B cell (primary cell): Measurements from ENCODE around the gene MAVS. TPM values are rescaled to one million over a fixed set of nuclear protein-coding genes. Genes with fewer than 3 reads are reported as not detected.

ENCODE experiments used
- ATAC-seq: fragments of 200-7000 bp; cut with Tn5 transposase; one replicate; pipeline ENCODE4 v1.10.0; 2021; ENCODE audit warnings: low read depth, mild to moderate bottlenecking, moderate number of reproducible peaks, moderate library complexity
- CTCF ChIA-PET: fragments of 350-600 bp; sonication (Branson Sonifier 250); formaldehyde crosslinking; loops from one replicate; lab custom pipeline; 2021; ENCODE audit warnings: antibody characterized with exemption, inconsistent platforms; lab: Charles Lee
- POLR2A ChIA-PET: fragments of 350-600 bp; sonication (Branson Sonifier 250); formaldehyde crosslinking; loops from one replicate; lab custom pipeline; 2021; ENCODE audit warnings: antibody characterized with exemption; lab: Charles Lee
- DNase-seq: peaks from one replicate; pipeline ENCODE4 v3.0.0; 2013
- H2AFZ ChIP-seq: 2 replicates; pipeline ENCODE4 v1.6.1; 2012; ENCODE audit warnings: mild to moderate bottlenecking, low read depth, low read length; ENCODE audit not compliant: insufficient read depth, poor library complexity, severe bottlenecking
- H3K27ac ChIP-seq, 2 donors: 1 replicate in 1 of 2; 2 replicates in 1 of 2; pipeline ENCODE4 v1.5.1; 2012 to 2013; ENCODE audit warnings: low read length in 2 of 2, mild to moderate bottlenecking in 2 of 2, moderate library complexity in 1 of 2
- H3K27me3 ChIP-seq, 4 experiments: fragments of 200-600 bp in 1 of 4; sonication (generic) in 1 of 4; replicated peaks in 1 of 4; 1 replicate in 2 of 4; 2 replicates in 2 of 4; pipeline versions ENCODE4 v1.6.1 to v1.7.0; 2013 to 2016; ENCODE audit warnings: low read length in 3 of 4, mild to moderate bottlenecking in 2 of 4, mixed read lengths in 1 of 4, moderate library complexity in 1 of 4; ENCODE audit not compliant: insufficient read depth in 4 of 4, control insufficient read depth in 3 of 4; ENCODE audit errors: control extremely low read depth in 1 of 4
- H3K36me3 ChIP-seq, 2 experiments: replicated peaks in 1 of 2; 1 replicate in 1 of 2; 2 replicates in 1 of 2; pipeline versions ENCODE4 v1.6.1 to v1.7.1; 2013; ENCODE audit warnings: low read length in 1 of 2; ENCODE audit not compliant: insufficient read depth in 2 of 2, control insufficient read depth in 1 of 2; ENCODE audit errors: control extremely low read depth in 1 of 2, extremely low read depth in 1 of 2
- H3K4me1 ChIP-seq, 2 donors: fragments of 200-600 bp in 1 of 2; sonication (generic) in 1 of 2; 1 replicate in 1 of 2; 2 replicates in 1 of 2; pipeline versions ENCODE4 v1.5.1 to v1.6.1; 2013 to 2017; ENCODE audit warnings: low read length in 2 of 2; ENCODE audit not compliant: control insufficient read depth in 2 of 2, insufficient read depth in 2 of 2
- H3K4me2 ChIP-seq: replicated peaks from 2 replicates; pipeline ENCODE3; 2012; ENCODE audit warnings: mild to moderate bottlenecking, low read depth, low read length; ENCODE audit not compliant: poor library complexity, severe bottlenecking
- H3K4me3 ChIP-seq, 5 experiments: fragments of 200-600 bp in 1 of 5; sonication (generic) in 1 of 5; 1 replicate in 3 of 5; 2 replicates in 2 of 5; pipeline versions ENCODE4 v1.5.1 to v1.7.0; 2011 to 2016; ENCODE audit warnings: low read length in 4 of 5, mild to moderate bottlenecking in 4 of 5, low read depth in 2 of 5, control low read depth in 1 of 5, moderate library complexity in 1 of 5; ENCODE audit not compliant: insufficient read depth in 1 of 5; ENCODE audit errors: control extremely low read depth in 1 of 5, extremely low read depth in 1 of 5
- H3K79me2 ChIP-seq: fragments of 200-600 bp; sonication (generic); one replicate; pipeline ENCODE4 v1.6.0; 2016; ENCODE audit warnings: low read length; ENCODE audit not compliant: control insufficient read depth, insufficient read depth
- H3K9ac ChIP-seq: fragments of 200-600 bp; sonication (generic); 2 replicates; pipeline ENCODE4 v1.6.1; 2017; ENCODE audit warnings: mild to moderate bottlenecking, low read length, moderate library complexity
- H3K9me3 ChIP-seq, 3 donors: one replicate each; pipeline versions ENCODE4 v1.6.1 to v1.7.1; 2013; ENCODE audit warnings: low read length in 2 of 3; ENCODE audit not compliant: control insufficient read depth in 2 of 3, insufficient read depth in 1 of 3; ENCODE audit errors: control extremely low read depth in 1 of 3
- H4K20me1 ChIP-seq: 2 replicates; pipeline ENCODE4 v1.6.0; 2012; ENCODE audit warnings: mild to moderate bottlenecking, low read length; ENCODE audit not compliant: insufficient read depth, control insufficient read depth, poor library complexity, severe bottlenecking
- H3K27ac Mint-ChIP-seq: one replicate; pipeline ENCODE4 v1.8.0; 2021; ENCODE audit warnings: mixed read lengths
- H3K27me3 Mint-ChIP-seq: one replicate; pipeline ENCODE4 v1.8.0; 2021; ENCODE audit warnings: mixed read lengths
- H3K4me1 Mint-ChIP-seq: one replicate; pipeline ENCODE4 v1.8.0; 2021; ENCODE audit warnings: mixed read lengths
- H3K4me3 Mint-ChIP-seq: one replicate; pipeline ENCODE4 v1.8.0; 2021; ENCODE audit warnings: mixed read lengths
- H3K9me3 Mint-ChIP-seq: one replicate; pipeline ENCODE4 v1.8.0; 2022; ENCODE audit warnings: mixed read lengths; ENCODE audit not compliant: insufficient read depth
- EZH2 ChIP-seq: IDR thresholded peaks from 2 replicates; pipeline ENCODE4 v1.6.1; 2012; ENCODE audit warnings: borderline replicate concordance, low read depth, mild to moderate bottlenecking, moderate library complexity, low read length; ENCODE audit not compliant: insufficient read depth, poor library complexity, severe bottlenecking
- WGBS: methylation state at CpG from one replicate; pipeline ENCODE4 v1.1.5; 2013; ENCODE audit warnings: missing lambda C conversion rate; ENCODE audit not compliant: insufficient coverage; 5-methylcytosine and 5-hydroxymethylcytosine counted together
- intact Hi-C: fragments of 100-400 bp; cut with micrococcal nuclease; formaldehyde crosslinking; loops from one replicate; pipeline ENCODE4 v1.10.0; 2022
- polyA plus RNA-seq: library from polyadenylated mRNA; depleted of rRNA; stranded (reverse); fragments of >200 nt; gene quantifications from 2 replicates; pipeline ENCODE4 v1.2.3, GENCODE V29; 2012
- total RNA-seq, 2 donors: library from RNA; stranded (reverse); fragments of 120-200 nt in 1 of 2; gene quantifications; 1 replicate in 1 of 2; 2 replicates in 1 of 2; pipeline versions ENCODE4 v1.2.3 to v1.2.4, GENCODE V29; 2013 to 2022
- TF ChIP-seq, protein P1 (sequence below): fragments of 200-600 bp; IDR thresholded peaks from one replicate; pipeline ENCODE4 v1.8.0; 2022; ENCODE audit warnings: antibody characterized with exemption, mild to moderate bottlenecking

MAVS gene
- total and polyA plus RNA-seq, 2 donors (not counting 1 experiment from before 2014, with no cell fraction given), result 17.2 to 52.2 TPM

DNA sequence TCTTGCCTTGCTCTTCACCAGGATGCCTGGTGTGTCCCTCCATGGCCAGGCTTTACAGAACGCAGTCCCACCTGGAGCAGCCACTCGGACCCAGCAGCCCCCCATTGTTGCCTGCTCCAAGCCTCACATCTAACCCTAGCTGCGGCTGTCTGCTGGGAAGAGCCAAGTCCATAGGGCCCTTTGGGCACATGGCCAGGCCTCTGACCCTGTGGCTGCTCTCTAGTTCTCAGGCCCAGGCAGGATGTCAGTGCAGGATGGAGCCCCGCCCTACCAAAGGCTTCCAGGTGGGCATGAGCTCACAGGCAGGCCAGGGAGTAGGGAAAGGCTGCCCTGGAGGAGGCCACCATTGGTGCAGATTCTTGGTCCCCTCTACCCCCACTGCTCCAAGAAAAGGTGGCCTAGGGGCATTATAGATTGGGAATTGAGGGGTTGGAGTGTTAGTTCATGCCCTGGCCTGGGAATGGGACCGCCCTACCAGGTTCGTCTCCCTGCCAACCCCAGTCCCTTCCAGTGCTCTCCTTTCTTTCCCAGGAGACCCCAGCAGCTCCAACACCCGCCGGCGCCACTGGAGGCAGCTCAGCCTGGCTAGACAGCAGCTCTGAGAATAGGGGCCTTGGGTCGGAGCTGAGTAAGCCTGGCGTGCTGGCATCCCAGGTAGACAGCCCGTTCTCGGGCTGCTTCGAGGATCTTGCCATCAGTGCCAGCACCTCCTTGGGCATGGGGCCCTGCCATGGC lies 18.7 kb downstream of the MAVS start:
- no peak overlapping the region for H3K9ac ChIP-seq
- intact Hi-C loops, result no loop called here
- no peak overlapping the region for H3K4me3 ChIP-seq
- H4K20me1 ChIP-seq, result peaks cover 6% of the 10 kb centered on the region
- H3K27ac ChIP-seq, result no peak overlapping the region
- 100% methylated on average over 13 of the region's 14 CpGs for WGBS
- TF ChIP-seq EZH2, result no peak
- TF ChIP-seq, protein P1, sequence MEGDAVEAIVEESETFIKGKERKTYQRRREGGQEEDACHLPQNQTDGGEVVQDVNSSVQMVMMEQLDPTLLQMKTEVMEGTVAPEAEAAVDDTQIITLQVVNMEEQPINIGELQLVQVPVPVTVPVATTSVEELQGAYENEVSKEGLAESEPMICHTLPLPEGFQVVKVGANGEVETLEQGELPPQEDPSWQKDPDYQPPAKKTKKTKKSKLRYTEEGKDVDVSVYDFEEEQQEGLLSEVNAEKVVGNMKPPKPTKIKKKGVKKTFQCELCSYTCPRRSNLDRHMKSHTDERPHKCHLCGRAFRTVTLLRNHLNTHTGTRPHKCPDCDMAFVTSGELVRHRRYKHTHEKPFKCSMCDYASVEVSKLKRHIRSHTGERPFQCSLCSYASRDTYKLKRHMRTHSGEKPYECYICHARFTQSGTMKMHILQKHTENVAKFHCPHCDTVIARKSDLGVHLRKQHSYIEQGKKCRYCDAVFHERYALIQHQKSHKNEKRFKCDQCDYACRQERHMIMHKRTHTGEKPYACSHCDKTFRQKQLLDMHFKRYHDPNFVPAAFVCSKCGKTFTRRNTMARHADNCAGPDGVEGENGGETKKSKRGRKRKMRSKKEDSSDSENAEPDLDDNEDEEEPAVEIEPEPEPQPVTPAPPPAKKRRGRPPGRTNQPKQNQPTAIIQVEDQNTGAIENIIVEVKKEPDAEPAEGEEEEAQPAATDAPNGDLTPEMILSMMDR, result no peak
- CTCF ChIA-PET, result no interaction called here
- no peak overlapping the region for H3K4me2 ChIP-seq
- DNase-seq (no peak), ATAC-seq (no peak)
- H2AFZ ChIP-seq, result no peak overlapping the region
- POLR2A ChIA-PET, result interaction anchor here (0.5 kb wide), 1 partner anchor 40 kb away, joined by 3 read pairs; no protein-coding TSS in a partner anchor
- no peaks in the 10 kb centered on the region for H3K4me1 ChIP-seq
- H3K27me3 ChIP-seq, result no peaks in the 10 kb centered on the region
- H3K27ac Mint-ChIP-seq, result no peak overlapping the region
- H3K4me3 Mint-ChIP-seq, result no peak overlapping the region
- no peaks in the 10 kb centered on the region for H3K27me3 Mint-ChIP-seq
- peaks cover 11 to 64% of the 10 kb centered on the region in 2 experiments for H3K36me3 ChIP-seq
- H3K9me3 Mint-ChIP-seq, result no peaks in the 10 kb centered on the region
- peaks cover 2% of the 10 kb centered on the region for H3K79me2 ChIP-seq
- H3K9me3 ChIP-seq, result peaks cover 0 to 3% (median 0%) of the 10 kb centered on the region in 3 donors
- peaks cover 5% of the 10 kb centered on the region for H3K4me1 Mint-ChIP-seq

DNA sequence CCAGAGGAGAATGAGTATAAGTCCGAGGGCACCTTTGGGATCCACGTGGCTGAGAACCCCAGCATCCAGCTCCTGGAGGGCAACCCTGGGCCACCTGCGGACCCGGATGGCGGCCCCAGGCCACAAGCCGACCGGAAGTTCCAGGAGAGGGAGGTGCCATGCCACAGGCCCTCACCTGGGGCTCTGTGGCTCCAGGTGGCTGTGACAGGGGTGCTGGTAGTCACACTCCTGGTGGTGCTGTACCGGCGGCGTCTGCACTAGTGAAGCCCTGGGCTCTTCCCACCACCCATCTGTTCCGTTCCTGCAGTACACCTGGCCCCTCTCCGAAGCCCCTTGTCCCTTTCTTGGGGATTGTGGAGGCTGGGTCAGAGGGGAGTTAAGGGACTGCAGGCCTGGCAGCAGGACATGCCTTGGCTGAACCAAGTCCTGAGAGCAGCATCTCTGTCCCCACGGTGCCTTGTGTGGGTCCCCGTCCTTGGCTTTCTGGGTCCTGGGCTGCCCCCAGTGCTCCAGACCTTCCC lies 19.3 kb downstream of the MAVS start:
- H3K9me3 Mint-ChIP-seq, result no peaks in the 10 kb centered on the region
- H3K27ac Mint-ChIP-seq, result no peak overlapping the region
- Histone ChIP-seq H4K20me1 (peaks cover 6% of the 10 kb centered on the region), H3K27me3 (no peaks in the 10 kb centered on the region), H3K36me3 (peaks cover 11 to 64% of the 10 kb centered on the region in 2 experiments), H2AFZ (no peak overlapping the region), H3K79me2 (peaks cover 2% of the 10 kb centered on the region), H3K4me2 (no peak overlapping the region), H3K4me1 (no peaks in the 10 kb centered on the region), H3K9ac (no peak overlapping the region), H3K9me3 (peaks cover 0 to 3% (median 0%) of the 10 kb centered on the region in 3 donors), H3K27ac (no peak overlapping the region), H3K4me3 (no peak overlapping the region)
- ATAC-seq (no peak), DNase-seq (no peak)
- CTCF ChIA-PET, result interaction anchor here (1.9 kb wide), 1 partner anchor 11 kb away, joined by 7 read pairs; no protein-coding TSS in a partner anchor
- intact Hi-C loops, result no loop called here
- no peaks in the 10 kb centered on the region for H3K27me3 Mint-ChIP-seq
- no peak for TF ChIP-seq EZH2
- TF ChIP-seq, protein P1, result no peak
- H3K4me1 Mint-ChIP-seq, result peaks cover 5% of the 10 kb centered on the region
- POLR2A ChIA-PET, result no interaction called here
- no peak overlapping the region for H3K4me3 Mint-ChIP-seq
- WGBS, result 94% methylated on average over 8 of the region's 14 CpGs
